Ovary (tissue), 1 donor: ENCODE measurements around the gene RPS6KA6.

Experiments used
- EP300 ChIP-seq: sonication (generic); formaldehyde crosslinking; IDR thresholded peaks from one replicate; pipeline ENCODE4 v1.6.1; 2017; ENCODE audit warnings: antibody characterized with exemption
- POLR2A ChIP-seq: fragments of 450-650 bp; IDR thresholded peaks from one replicate; pipeline ENCODE4 v1.6.1; 2017; ENCODE audit warnings: antibody characterized with exemption, mild to moderate bottlenecking, moderate library complexity

- TF ChIP-seq EP300 (no peak), POLR2A (no peak)
Observed at GRCh38 chrX:84133023-84133422, 55.0 kb downstream of the RPS6KA6 start.
